ENCODE results near the gene CDK5RAP2.
A peak's percentile ranks its signal among the peaks of the same experiment; 100 is the strongest.

The CDK5RAP2 gene

GRCh38 chr9:120622790-120623189 lies 42.8 kb upstream of the CDK5RAP2 start:
- Mint-ChIP-seq H3K9me3 (no peaks in the 10 kb centered on the region), H3K36me3 (ENCODE audit: low read depth) (no peaks in the 10 kb centered on the region), H3K4me1 (peaks cover 24% of the 10 kb centered on the region), H3K4me3 (no peak overlapping the region), H3K27ac (no peak overlapping the region), H3K27me3 (ENCODE audit: low read depth, poor library complexity) (peaks cover 3% of the 10 kb centered on the region)
- TF ChIP-seq CTCF (IDR thresholded peaks at IDR 0.05), result no peak
- no peak for DNase-seq

- H3K4me3 Mint-ChIP-seq, result no peak overlapping the region
- TF ChIP-seq CTCF (IDR thresholded peaks at IDR 0.05), result no peak
- H3K36me3 Mint-ChIP-seq (ENCODE audit: low read depth), result no peaks in the 10 kb centered on the region
- no peak overlapping the region for H3K27ac Mint-ChIP-seq
- H3K4me1 Mint-ChIP-seq, result peaks cover 30% of the 10 kb centered on the region
- DNase-seq, result no peak
- H3K9me3 Mint-ChIP-seq, result no peaks in the 10 kb centered on the region
- peaks cover 3% of the 10 kb centered on the region for H3K27me3 Mint-ChIP-seq (ENCODE audit: low read depth, poor library complexity)
These were observed 42.0 kb upstream of the CDK5RAP2 start for GRCh38 chr9:120621941-120622340.

- TF ChIP-seq CTCF (IDR thresholded peaks at IDR 0.05), result peak; percentile 85
- H3K4me3 Mint-ChIP-seq, result no peak overlapping the region
- no peaks in the 10 kb centered on the region for H3K36me3 Mint-ChIP-seq (ENCODE audit: low read depth)
- H3K27ac Mint-ChIP-seq, result no peak overlapping the region
- peaks cover 30% of the 10 kb centered on the region for H3K4me1 Mint-ChIP-seq
- peaks cover under 1% of the 10 kb centered on the region for H3K27me3 Mint-ChIP-seq (ENCODE audit: low read depth, poor library complexity)
- peak; percentile 52 for DNase-seq
- H3K9me3 Mint-ChIP-seq, result no peaks in the 10 kb centered on the region
These were observed 40.0 kb upstream of the CDK5RAP2 start for GRCh38 chr9:120619751-120620655.

- Mint-ChIP-seq H3K9me3 (no peaks in the 10 kb centered on the region), H3K27ac (peak overlapping the region; percentile 1), H3K4me1 (peaks cover 30% of the 10 kb centered on the region), H3K27me3 (ENCODE audit: low read depth, poor library complexity) (no peaks in the 10 kb centered on the region), H3K36me3 (ENCODE audit: low read depth) (no peaks in the 10 kb centered on the region), H3K4me3 (no peak overlapping the region)
- DNase-seq, result no peak
- TF ChIP-seq CTCF (IDR thresholded peaks at IDR 0.05), result no peak
These were observed 37.3 kb upstream of the CDK5RAP2 start for GRCh38 chr9:120616966-120617935.

GRCh38 chr9:120612218-120612617 lies 32.3 kb upstream of the CDK5RAP2 start:
- no peaks in the 10 kb centered on the region for H3K27me3 Mint-ChIP-seq (ENCODE audit: low read depth, poor library complexity)
- H3K4me1 Mint-ChIP-seq, result no peaks in the 10 kb centered on the region
- H3K4me3 Mint-ChIP-seq, result no peak overlapping the region
- H3K27ac Mint-ChIP-seq, result no peak overlapping the region
- H3K9me3 Mint-ChIP-seq, result no peaks in the 10 kb centered on the region
- no peak for TF ChIP-seq CTCF (IDR thresholded peaks at IDR 0.05)
- H3K36me3 Mint-ChIP-seq (ENCODE audit: low read depth), result peaks cover 19% of the 10 kb centered on the region
- DNase-seq, result no peak
